SK-N-SH treated with all-trans-retinoic acid at 6 μM for 48 hours (cell line): ENCODE measurements around the gene CEACAM6.

Source experiments
- ATAC-seq: fragments of 200-7000 bp; cut with Tn5 transposase; 3 replicates; pipeline ENCODE4 v1.9.1; 2020; ENCODE audit warnings: mild to moderate bottlenecking, moderate library complexity
- ARNTL ChIP-seq: fragments of 450-650 bp; formaldehyde crosslinking; IDR thresholded peaks from 2 replicates; pipeline ENCODE4 v1.5.0; 2020; ENCODE audit warnings: low read depth, mild to moderate bottlenecking, moderate library complexity, borderline replicate concordance
- BACH2 ChIP-seq: fragments of 250-450 bp; sonication (Bioruptor Pico); IDR thresholded peaks from 2 replicates; pipeline ENCODE4 v1.9.0; 2021; ENCODE audit warnings: mild to moderate bottlenecking, borderline replicate concordance
- CSDC2 ChIP-seq: fragments of 250-450 bp; sonication (Bioruptor Pico); IDR thresholded peaks from 2 replicates; pipeline ENCODE4 v1.5.0; 2020; ENCODE audit warnings: mild to moderate bottlenecking, moderate library complexity
- CSRNP3 ChIP-seq: fragments of 250-450 bp; sonication (Bioruptor Pico); IDR thresholded peaks from 2 replicates; pipeline ENCODE4 v1.5.1; 2021; ENCODE audit warnings: mild to moderate bottlenecking, moderate library complexity
- ESRRG ChIP-seq: fragments of 250-450 bp; sonication (Bioruptor Pico); IDR thresholded peaks from 2 replicates; pipeline ENCODE4 v1.6.1; 2021; ENCODE audit warnings: mild to moderate bottlenecking
- GLIS3 ChIP-seq: fragments of 250-450 bp; sonication (Bioruptor Pico); IDR thresholded peaks from 2 replicates; pipeline ENCODE4 v1.5.0; 2020; ENCODE audit warnings: mild to moderate bottlenecking, moderate library complexity
- OSR1 ChIP-seq: fragments of 250-450 bp; sonication (Bioruptor Pico); IDR thresholded peaks from 2 replicates; pipeline ENCODE4 v1.8.0; 2022; ENCODE audit warnings: moderate library complexity, mild to moderate bottlenecking, inconsistent platforms
- PATZ1 ChIP-seq: fragments of 250-450 bp; sonication (Bioruptor Pico); IDR thresholded peaks from 2 replicates; pipeline ENCODE4 v1.8.0; 2020; ENCODE audit warnings: mild to moderate bottlenecking, moderate library complexity, borderline replicate concordance
- POU6F1 ChIP-seq: fragments of 250-450 bp; sonication (Bioruptor Pico); IDR thresholded peaks from 2 replicates; pipeline ENCODE4 v1.8.0; 2021; ENCODE audit warnings: low read depth, mild to moderate bottlenecking, moderate library complexity, borderline replicate concordance
- PPARA ChIP-seq: fragments of 250-450 bp; sonication (Bioruptor Pico); IDR thresholded peaks from 2 replicates; pipeline ENCODE4 v1.5.0; 2020; ENCODE audit warnings: mild to moderate bottlenecking, borderline replicate concordance
- RARB ChIP-seq: fragments of 250-450 bp; sonication (Bioruptor Pico); IDR thresholded peaks from 2 replicates; pipeline ENCODE4 v1.8.0; 2021; ENCODE audit warnings: mild to moderate bottlenecking, moderate library complexity
- SNAI2 ChIP-seq: fragments of 250-450 bp; sonication (Bioruptor Pico); IDR thresholded peaks from 2 replicates; pipeline ENCODE4 v1.5.0; 2020; ENCODE audit warnings: mild to moderate bottlenecking, moderate library complexity
- TCF4 ChIP-seq: fragments of 250-450 bp; sonication (Bioruptor Pico); IDR thresholded peaks from 2 replicates; pipeline ENCODE4 v1.8.0; 2021; ENCODE audit warnings: mild to moderate bottlenecking, moderate library complexity, borderline replicate concordance
- ZFP3 ChIP-seq: fragments of 250-450 bp; sonication (Bioruptor Pico); IDR thresholded peaks from 2 replicates; pipeline ENCODE4 v1.5.0; 2020; ENCODE audit warnings: mild to moderate bottlenecking, moderate library complexity
- ZFP30 ChIP-seq: fragments of 450-650 bp; formaldehyde crosslinking; IDR thresholded peaks from 2 replicates; pipeline ENCODE4 v1.5.0; 2022; ENCODE audit warnings: mild to moderate bottlenecking, moderate library complexity
- ZNF565 ChIP-seq: fragments of 450-650 bp; formaldehyde crosslinking; conservative IDR thresholded peaks from 2 replicates; pipeline ENCODE4 v1.5.0; 2020; ENCODE audit warnings: low read depth, mild to moderate bottlenecking, moderate library complexity
- ZNF70 ChIP-seq: fragments of 450-650 bp; formaldehyde crosslinking; IDR thresholded peaks from 2 replicates; pipeline ENCODE4 v1.5.0; 2020; ENCODE audit warnings: mild to moderate bottlenecking, moderate library complexity
- ZNF8 ChIP-seq: fragments of 450-650 bp; formaldehyde crosslinking; IDR thresholded peaks from 2 replicates; pipeline ENCODE4 v1.5.0; 2020; ENCODE audit warnings: mild to moderate bottlenecking, moderate library complexity
- TF ChIP-seq, protein P1 (sequence below): fragments of 250-450 bp; sonication (Bioruptor Pico); IDR thresholded peaks from 2 replicates; pipeline ENCODE4 v1.5.0; 2020; ENCODE audit warnings: mild to moderate bottlenecking, moderate library complexity
- TF ChIP-seq, protein P2 (sequence below): fragments of 250-450 bp; sonication (Bioruptor Pico); IDR thresholded peaks from 2 replicates; pipeline ENCODE4 v1.5.1; 2020; ENCODE audit warnings: low read depth, mild to moderate bottlenecking, moderate library complexity

CEACAM6 gene

GRCh38 chr19:41784312-41784711 lies 29.0 kb downstream of the CEACAM6 start:
- TF ChIP-seq PPARA (CRISPR knock-in tag), result no peak
- no peak for TF ChIP-seq ZNF70 (CRISPR knock-in tag)
- TF ChIP-seq TCF4 (CRISPR knock-in tag), result no peak
- TF ChIP-seq, protein P1, sequence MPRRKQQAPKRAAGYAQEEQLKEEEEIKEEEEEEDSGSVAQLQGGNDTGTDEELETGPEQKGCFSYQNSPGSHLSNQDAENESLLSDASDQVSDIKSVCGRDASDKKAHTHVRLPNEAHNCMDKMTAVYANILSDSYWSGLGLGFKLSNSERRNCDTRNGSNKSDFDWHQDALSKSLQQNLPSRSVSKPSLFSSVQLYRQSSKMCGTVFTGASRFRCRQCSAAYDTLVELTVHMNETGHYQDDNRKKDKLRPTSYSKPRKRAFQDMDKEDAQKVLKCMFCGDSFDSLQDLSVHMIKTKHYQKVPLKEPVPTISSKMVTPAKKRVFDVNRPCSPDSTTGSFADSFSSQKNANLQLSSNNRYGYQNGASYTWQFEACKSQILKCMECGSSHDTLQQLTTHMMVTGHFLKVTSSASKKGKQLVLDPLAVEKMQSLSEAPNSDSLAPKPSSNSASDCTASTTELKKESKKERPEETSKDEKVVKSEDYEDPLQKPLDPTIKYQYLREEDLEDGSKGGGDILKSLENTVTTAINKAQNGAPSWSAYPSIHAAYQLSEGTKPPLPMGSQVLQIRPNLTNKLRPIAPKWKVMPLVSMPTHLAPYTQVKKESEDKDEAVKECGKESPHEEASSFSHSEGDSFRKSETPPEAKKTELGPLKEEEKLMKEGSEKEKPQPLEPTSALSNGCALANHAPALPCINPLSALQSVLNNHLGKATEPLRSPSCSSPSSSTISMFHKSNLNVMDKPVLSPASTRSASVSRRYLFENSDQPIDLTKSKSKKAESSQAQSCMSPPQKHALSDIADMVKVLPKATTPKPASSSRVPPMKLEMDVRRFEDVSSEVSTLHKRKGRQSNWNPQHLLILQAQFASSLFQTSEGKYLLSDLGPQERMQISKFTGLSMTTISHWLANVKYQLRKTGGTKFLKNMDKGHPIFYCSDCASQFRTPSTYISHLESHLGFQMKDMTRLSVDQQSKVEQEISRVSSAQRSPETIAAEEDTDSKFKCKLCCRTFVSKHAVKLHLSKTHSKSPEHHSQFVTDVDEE (CRISPR knock-in tag), result no peak
- no peak for TF ChIP-seq OSR1 (CRISPR knock-in tag)
- TF ChIP-seq ESRRG (CRISPR knock-in tag), result no peak
- TF ChIP-seq GLIS3 (CRISPR knock-in tag), result no peak
- TF ChIP-seq SNAI2 (CRISPR knock-in tag), result no peak
- TF ChIP-seq ZFP30 (CRISPR knock-in tag), result no peak
- no peak for TF ChIP-seq CSRNP3 (CRISPR knock-in tag)
- TF ChIP-seq, all 23 proteins: peak for 0

GRCh38 chr19:41784743-41785142 lies 29.4 kb downstream of the CEACAM6 start:
- ATAC-seq, result no peak
- TF ChIP-seq BACH2 (CRISPR knock-in tag), result no peak
- TF ChIP-seq OSR1 (CRISPR knock-in tag), result no peak
- TF ChIP-seq ZNF8 (CRISPR knock-in tag), result no peak
- no peak for TF ChIP-seq ARNTL (CRISPR knock-in tag)
- TF ChIP-seq ZNF565 (CRISPR knock-in tag), result no peak
- no peak for TF ChIP-seq PATZ1
- TF ChIP-seq POU6F1 (CRISPR knock-in tag), result no peak
- no peak for TF ChIP-seq TCF4 (CRISPR knock-in tag)
- no peak for TF ChIP-seq RARB
- no peak for TF ChIP-seq ZNF70 (CRISPR knock-in tag)
- no peak for TF ChIP-seq ZFP3 (CRISPR knock-in tag)
- no peak for TF ChIP-seq SNAI2 (CRISPR knock-in tag)
- TF ChIP-seq ZFP30 (CRISPR knock-in tag), result no peak
- TF ChIP-seq CSDC2, result no peak
- TF ChIP-seq, protein P1 (CRISPR knock-in tag), result no peak
- TF ChIP-seq, all 23 proteins: peak for 0

More at GRCh38 chr19:41784312-41784711, 29.0 kb downstream of the CEACAM6 start:
- no peak for ATAC-seq

DNA sequence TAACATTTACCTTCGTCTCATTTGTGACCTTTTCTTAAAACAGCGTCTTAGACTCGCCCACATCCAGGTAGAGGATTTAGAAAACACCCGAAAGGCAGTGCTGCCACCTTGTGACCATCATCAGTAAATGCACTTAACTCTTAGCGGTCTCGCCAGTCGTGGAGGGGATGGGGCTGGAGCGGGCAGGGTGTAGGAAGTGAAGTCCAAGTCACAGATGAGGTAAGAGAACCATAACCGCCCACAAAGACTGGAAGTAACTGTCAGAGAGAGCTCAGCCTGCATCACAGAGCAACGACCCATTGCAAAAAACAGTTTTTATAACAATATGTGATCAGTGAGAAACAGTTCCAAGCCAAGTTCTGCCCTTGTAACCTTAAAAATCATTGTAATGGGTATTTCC lies 30.3 kb downstream of the CEACAM6 start:
- TF ChIP-seq, protein P2, sequence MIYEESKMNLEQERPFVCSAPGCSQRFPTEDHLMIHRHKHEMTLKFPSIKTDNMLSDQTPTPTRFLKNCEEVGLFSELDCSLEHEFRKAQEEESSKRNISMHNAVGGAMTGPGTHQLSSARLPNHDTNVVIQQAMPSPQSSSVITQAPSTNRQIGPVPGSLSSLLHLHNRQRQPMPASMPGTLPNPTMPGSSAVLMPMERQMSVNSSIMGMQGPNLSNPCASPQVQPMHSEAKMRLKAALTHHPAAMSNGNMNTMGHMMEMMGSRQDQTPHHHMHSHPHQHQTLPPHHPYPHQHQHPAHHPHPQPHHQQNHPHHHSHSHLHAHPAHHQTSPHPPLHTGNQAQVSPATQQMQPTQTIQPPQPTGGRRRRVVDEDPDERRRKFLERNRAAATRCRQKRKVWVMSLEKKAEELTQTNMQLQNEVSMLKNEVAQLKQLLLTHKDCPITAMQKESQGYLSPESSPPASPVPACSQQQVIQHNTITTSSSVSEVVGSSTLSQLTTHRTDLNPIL, result no peak
- no peak for TF ChIP-seq ZFP3 (CRISPR knock-in tag)
- no peak for TF ChIP-seq ESRRG (CRISPR knock-in tag)
- no peak for TF ChIP-seq CSRNP3 (CRISPR knock-in tag)
- no peak for TF ChIP-seq TCF4 (CRISPR knock-in tag)
- TF ChIP-seq PPARA (CRISPR knock-in tag), result no peak
- TF ChIP-seq, protein P1 (CRISPR knock-in tag), result no peak
- peak; percentile 91 for ATAC-seq
